ENCODE measurements around the gene ZNF35.

GRCh38 chr3:44648564-44649229 is at the start of gene ZNF35:
- TF ChIP-seq, protein P1, sequence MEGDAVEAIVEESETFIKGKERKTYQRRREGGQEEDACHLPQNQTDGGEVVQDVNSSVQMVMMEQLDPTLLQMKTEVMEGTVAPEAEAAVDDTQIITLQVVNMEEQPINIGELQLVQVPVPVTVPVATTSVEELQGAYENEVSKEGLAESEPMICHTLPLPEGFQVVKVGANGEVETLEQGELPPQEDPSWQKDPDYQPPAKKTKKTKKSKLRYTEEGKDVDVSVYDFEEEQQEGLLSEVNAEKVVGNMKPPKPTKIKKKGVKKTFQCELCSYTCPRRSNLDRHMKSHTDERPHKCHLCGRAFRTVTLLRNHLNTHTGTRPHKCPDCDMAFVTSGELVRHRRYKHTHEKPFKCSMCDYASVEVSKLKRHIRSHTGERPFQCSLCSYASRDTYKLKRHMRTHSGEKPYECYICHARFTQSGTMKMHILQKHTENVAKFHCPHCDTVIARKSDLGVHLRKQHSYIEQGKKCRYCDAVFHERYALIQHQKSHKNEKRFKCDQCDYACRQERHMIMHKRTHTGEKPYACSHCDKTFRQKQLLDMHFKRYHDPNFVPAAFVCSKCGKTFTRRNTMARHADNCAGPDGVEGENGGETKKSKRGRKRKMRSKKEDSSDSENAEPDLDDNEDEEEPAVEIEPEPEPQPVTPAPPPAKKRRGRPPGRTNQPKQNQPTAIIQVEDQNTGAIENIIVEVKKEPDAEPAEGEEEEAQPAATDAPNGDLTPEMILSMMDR (IDR thresholded peaks at IDR 0.05) = no peak
- TF ChIP-seq POLR2A (IDR thresholded peaks at IDR 0.05) (no peak), POLR2AphosphoS5 (IDR thresholded peaks at IDR 0.05; ENCODE audit: insufficient read depth in 1 of 2, low read depth in 1 of 2) (peak; percentile 33 to 58)
